NB4 (cell line): ENCODE data around the gene CMSS1.
"Not testable (repeated sequence)": the region's sequence is repeated elsewhere in the genome, so short reads cannot be mapped to it uniquely, and the experiment has no call there.

ENCODE experiments used
- DNase-seq: peaks from one replicate; pipeline ENCODE4 v3.0.0; 2010; ENCODE audit warnings: low read depth
- H3K4me3 ChIP-seq: one replicate; pipeline ENCODE4 v1.5.1; 2011; ENCODE audit warnings: mild to moderate bottlenecking, low read depth, low read length, moderate library complexity
- MYC ChIP-seq: IDR thresholded peaks from 2 replicates; pipeline ENCODE4 v1.6.1; 2011; ENCODE audit warnings: low read depth, low read length
- POLR2A ChIP-seq: IDR thresholded peaks from 2 replicates; pipeline ENCODE4 v1.6.1; 2011; ENCODE audit warnings: mild to moderate bottlenecking; ENCODE audit not compliant: insufficient read length; ENCODE audit errors: extremely low read depth
- TF ChIP-seq, protein P1 (sequence below): IDR thresholded peaks from one replicate; pipeline ENCODE4 v1.5.1; 2012; ENCODE audit warnings: low read depth, low read length
- TF ChIP-seq, protein P2 (sequence below): IDR thresholded peaks from 2 replicates; pipeline ENCODE4 v1.6.1; 2011; ENCODE audit warnings: low read depth, low read length

The CMSS1 gene

GRCh38 chr3:100048248-100048647, 230.6 kb downstream of the CMSS1 start:
- no peak for DNase-seq
- TF ChIP-seq POLR2A = no peak
- no peak for TF ChIP-seq MYC
- TF ChIP-seq, protein P1, sequence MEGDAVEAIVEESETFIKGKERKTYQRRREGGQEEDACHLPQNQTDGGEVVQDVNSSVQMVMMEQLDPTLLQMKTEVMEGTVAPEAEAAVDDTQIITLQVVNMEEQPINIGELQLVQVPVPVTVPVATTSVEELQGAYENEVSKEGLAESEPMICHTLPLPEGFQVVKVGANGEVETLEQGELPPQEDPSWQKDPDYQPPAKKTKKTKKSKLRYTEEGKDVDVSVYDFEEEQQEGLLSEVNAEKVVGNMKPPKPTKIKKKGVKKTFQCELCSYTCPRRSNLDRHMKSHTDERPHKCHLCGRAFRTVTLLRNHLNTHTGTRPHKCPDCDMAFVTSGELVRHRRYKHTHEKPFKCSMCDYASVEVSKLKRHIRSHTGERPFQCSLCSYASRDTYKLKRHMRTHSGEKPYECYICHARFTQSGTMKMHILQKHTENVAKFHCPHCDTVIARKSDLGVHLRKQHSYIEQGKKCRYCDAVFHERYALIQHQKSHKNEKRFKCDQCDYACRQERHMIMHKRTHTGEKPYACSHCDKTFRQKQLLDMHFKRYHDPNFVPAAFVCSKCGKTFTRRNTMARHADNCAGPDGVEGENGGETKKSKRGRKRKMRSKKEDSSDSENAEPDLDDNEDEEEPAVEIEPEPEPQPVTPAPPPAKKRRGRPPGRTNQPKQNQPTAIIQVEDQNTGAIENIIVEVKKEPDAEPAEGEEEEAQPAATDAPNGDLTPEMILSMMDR = no peak
- TF ChIP-seq, protein P2, sequence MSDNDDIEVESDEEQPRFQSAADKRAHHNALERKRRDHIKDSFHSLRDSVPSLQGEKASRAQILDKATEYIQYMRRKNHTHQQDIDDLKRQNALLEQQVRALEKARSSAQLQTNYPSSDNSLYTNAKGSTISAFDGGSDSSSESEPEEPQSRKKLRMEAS = no peak
- H3K4me3 ChIP-seq = no peak overlapping the region

DNA sequence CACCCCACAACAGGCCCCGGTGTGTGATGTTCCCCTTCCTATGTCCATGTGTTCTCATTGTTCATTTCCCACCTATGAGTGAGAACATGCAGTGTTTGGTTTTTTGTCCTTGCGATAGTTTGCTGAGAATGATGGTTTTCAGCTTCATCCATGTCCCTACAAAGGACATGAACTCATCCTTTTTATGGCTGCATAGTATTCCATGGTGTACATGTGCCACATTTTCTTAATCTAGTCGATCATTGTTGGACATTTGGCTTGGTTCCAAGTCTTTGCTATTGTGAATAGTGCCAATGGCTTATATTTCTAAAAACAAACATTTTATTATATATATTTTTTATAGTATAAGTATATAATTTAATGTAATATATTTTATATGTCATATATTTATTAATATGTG, 233.9 kb downstream of the CMSS1 start:
- not testable (repeated sequence) for DNase-seq, H3K4me3 ChIP-seq

- H3K4me3 ChIP-seq = no peak overlapping the region
- no peak for DNase-seq
- TF ChIP-seq, protein P1 = no peak
- no peak for TF ChIP-seq POLR2A
Observed at GRCh38 chr3:100053951-100054620, 236.4 kb downstream of the CMSS1 start.

DNA sequence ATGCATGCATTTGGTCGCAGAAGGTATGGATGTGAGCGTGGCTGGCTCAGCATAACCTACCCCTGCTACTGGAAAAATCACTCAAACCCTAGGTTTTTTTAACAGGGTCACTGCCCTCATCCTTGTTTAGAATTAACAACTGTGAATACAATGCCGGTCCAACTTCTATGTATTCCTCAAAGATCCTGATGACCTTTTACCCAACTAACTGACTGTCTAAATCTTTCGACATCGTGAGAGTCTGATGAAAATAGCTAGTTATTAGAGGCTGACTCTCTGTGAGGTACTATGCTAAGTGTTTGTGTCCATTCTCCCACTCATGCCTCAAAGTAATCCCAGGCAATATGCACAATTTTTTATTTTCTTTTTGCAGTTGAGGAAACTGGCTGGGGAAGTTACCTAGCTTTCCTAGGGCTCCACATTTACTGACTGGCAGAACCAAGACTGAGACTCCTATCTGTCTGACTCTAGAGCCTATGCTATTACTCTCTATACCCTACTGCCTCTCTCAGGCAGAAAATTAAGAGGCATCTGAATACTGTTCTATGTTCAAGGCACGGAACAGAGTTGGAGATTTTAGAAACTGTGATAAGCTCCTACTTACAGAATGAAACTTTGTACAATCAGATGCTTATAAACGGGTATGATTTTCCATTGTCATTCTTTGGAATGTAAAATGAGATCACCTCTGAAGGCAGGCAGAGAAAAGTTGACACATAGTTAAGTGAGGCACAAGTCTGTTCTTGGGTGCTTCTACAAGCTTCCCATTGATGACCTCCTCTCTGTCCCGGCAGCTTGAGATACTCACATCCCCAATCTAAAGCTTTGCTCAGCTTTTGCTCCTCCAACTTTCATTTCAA, 240.3 kb downstream of the CMSS1 start:
- H3K4me3 ChIP-seq = no peak overlapping the region
- TF ChIP-seq MYC = no peak
- no peak for DNase-seq

- TF ChIP-seq, protein P1 = no peak
- TF ChIP-seq MYC = no peak
- TF ChIP-seq POLR2A = no peak
- TF ChIP-seq, protein P2 = no peak
- no peak overlapping the region for H3K4me3 ChIP-seq
- DNase-seq = no peak
Observed at GRCh38 chr3:100059472-100059871, 241.8 kb downstream of the CMSS1 start.

- no peak overlapping the region for H3K4me3 ChIP-seq
- DNase-seq = peak; percentile 70
- TF ChIP-seq, protein P1 = no peak
- TF ChIP-seq, protein P2 = 0 out of 2 replicates have a peak, but pooled peaks have one; percentile 35
- TF ChIP-seq POLR2A (no peak), MYC (0 out of 2 replicates have a peak, but pooled peaks have one; percentile 23)
Observed at GRCh38 chr3:100060685-100061484, 243.2 kb downstream of the CMSS1 start.
